GM12875 (cell line): ENCODE results near the gene FYCO1.

Experiments
- H3K4me3 ChIP-seq: one replicate; pipeline ENCODE4 v1.5.1; 2011; ENCODE audit warnings: low read depth, low read length, control low read depth
- CTCF ChIP-seq: IDR thresholded peaks from 2 replicates; pipeline ENCODE4 v1.5.1; 2011; ENCODE audit warnings: low read depth, mild to moderate bottlenecking, control low read depth, inconsistent platforms, low read length, moderate library complexity, borderline replicate concordance; ENCODE audit not compliant: insufficient read depth

The FYCO1 gene

GRCh38 chr3:45938043-45938435, 57.6 kb downstream of the FYCO1 start:
- no peak for TF ChIP-seq CTCF
- H3K4me3 ChIP-seq = no peak overlapping the region

GRCh38 chr3:45937206-45938042, 58.2 kb downstream of the FYCO1 start:
- no peak for TF ChIP-seq CTCF
- H3K4me3 ChIP-seq = no peak overlapping the region

GRCh38 chr3:45936261-45936660, 59.4 kb downstream of the FYCO1 start:
- no peak overlapping the region for H3K4me3 ChIP-seq
- no peak for TF ChIP-seq CTCF

GRCh38 chr3:45933591-45933990, 62.0 kb downstream of the FYCO1 start:
- no peak overlapping the region for H3K4me3 ChIP-seq
- TF ChIP-seq CTCF = no peak

GRCh38 chr3:45932112-45932511, 63.5 kb downstream of the FYCO1 start:
- no peak for TF ChIP-seq CTCF
- no peak overlapping the region for H3K4me3 ChIP-seq

- no peak overlapping the region for H3K4me3 ChIP-seq
- no peak for TF ChIP-seq CTCF
These were observed 64.1 kb downstream of the FYCO1 start for GRCh38 chr3:45931496-45931895.

- peak; percentile 90 for TF ChIP-seq CTCF
These were observed 66.5 kb downstream of the FYCO1 start for GRCh38 chr3:45929042-45929679.

More at GRCh38 chr3:45929042-45929679, 66.5 kb downstream of the FYCO1 start:
- H3K4me3 ChIP-seq = no peak overlapping the region
